ENCODE results near the gene MAGEA6. TPM values are rescaled to one million over a fixed set of nuclear protein-coding genes. Genes with fewer than 3 reads are reported as not detected.
"Not testable (repeated sequence)": the region's sequence is repeated elsewhere in the genome, so short reads cannot be mapped to it uniquely, and the experiment has no call there.

The MAGEA6 gene
- total RNA-seq (not detected in 2 replicates), polyA plus RNA-seq (0.45 TPM in 1 of 2 replicates, not detected in the other)

DNA sequence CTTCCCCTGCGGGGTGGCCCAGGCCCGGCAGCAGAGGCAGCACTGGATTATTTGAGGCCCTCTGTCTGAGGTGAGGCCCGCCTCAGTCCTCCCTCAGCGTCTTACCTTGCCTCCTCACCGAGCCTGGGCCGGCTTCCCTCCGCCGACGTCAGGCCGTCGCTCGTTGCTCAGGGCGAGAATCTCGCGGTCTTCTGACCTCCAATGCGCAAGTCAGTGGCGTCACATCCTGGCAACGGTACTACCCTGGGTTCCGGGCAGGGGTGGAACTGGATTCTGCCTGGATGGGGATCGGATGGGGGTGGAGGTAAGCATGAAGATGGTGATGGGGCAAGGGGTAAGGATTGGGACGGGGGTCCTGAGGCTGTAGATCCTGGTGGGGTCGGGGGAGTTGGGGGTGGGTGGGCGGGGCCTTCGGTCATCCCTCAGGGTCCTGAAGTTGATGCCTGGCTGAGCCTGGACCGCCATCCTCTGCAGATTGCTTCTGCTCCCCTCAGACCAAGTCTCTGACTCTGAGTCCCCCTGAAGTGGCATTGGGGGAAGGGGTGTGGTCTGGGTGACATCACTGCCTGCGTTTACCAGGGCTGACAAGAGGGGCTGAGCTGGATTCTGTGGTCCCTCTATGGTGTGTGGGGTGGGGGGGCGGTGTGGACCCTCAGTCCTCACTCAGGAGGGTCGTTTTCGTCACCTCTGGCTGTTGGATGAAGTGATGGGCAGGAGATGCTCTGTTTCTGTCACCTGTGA, at the start of gene MAGEA6:
MAGEA6 (minus strand) TSS at position 141 of the 741 bp plus-strand sequence. CDS start 2,039 bp downstream, outside the sequence.
- H3K9me3 ChIP-seq (ENCODE audit: low read depth); H3K36me3 ChIP-seq (replicated peaks; ENCODE audit: insufficient read depth, low read depth); H3K9me2 ChIP-seq (replicated peaks; ENCODE audit: insufficient read depth); H3K4me1 ChIP-seq (ENCODE audit: insufficient read depth); H3K79me2 ChIP-seq; H3K4me2 ChIP-seq; DNase-seq (ENCODE audit: low spot score); H2AFZ ChIP-seq; H3K27me3 ChIP-seq; H3K4me3 ChIP-seq; H4K20me1 ChIP-seq (ENCODE audit: insufficient read depth, poor library complexity, severe bottlenecking); H3K27ac ChIP-seq: not testable (repeated sequence)
- 94% methylated on average over 2 of the region's 29 CpGs for WGBS (ENCODE audit: low lambda C conversion rate, missing lambda C conversion rate)

- H3K4me3 ChIP-seq = no peak overlapping the region
- H3K27me3 ChIP-seq = no peaks in the 10 kb centered on the region
- TF ChIP-seq EZH2phosphoT487 (IDR thresholded peaks at IDR 0.05; ENCODE audit: low read depth, severe bottlenecking, unreplicated experiment) = no peak
- no peak for TF ChIP-seq EZH2 (IDR thresholded peaks at IDR 0.05; ENCODE audit: borderline replicate concordance)
- no peak for TF ChIP-seq CTCF (IDR thresholded peaks at IDR 0.05; ENCODE audit: poor library complexity)
- DNase-seq (ENCODE audit: low spot score) = no peak
- H3K27ac ChIP-seq = no peak overlapping the region
- H3K4me2 ChIP-seq = no peak overlapping the region
- H3K9me2 ChIP-seq (replicated peaks; ENCODE audit: insufficient read depth) = no peaks in the 10 kb centered on the region
- 62% methylated on average over 2 of the region's 2 CpGs for WGBS (ENCODE audit: low lambda C conversion rate, missing lambda C conversion rate)
- H3K79me2 ChIP-seq = no peaks in the 10 kb centered on the region
- H3K36me3 ChIP-seq (replicated peaks; ENCODE audit: insufficient read depth, low read depth) = no peaks in the 10 kb centered on the region
- no peak overlapping the region for H2AFZ ChIP-seq
- no peaks in the 10 kb centered on the region for H3K4me1 ChIP-seq (ENCODE audit: insufficient read depth)
- no peaks in the 10 kb centered on the region for H4K20me1 ChIP-seq (ENCODE audit: insufficient read depth, poor library complexity, severe bottlenecking)
- no peaks in the 10 kb centered on the region for H3K9me3 ChIP-seq (ENCODE audit: low read depth)
Measured at GRCh38 chrX:152819266-152819665, 49.8 kb upstream of the MAGEA6 start.

GRCh38 chrX:152818356-152818755, 48.9 kb upstream of the MAGEA6 start:
- Histone ChIP-seq H2AFZ (no peak overlapping the region), H3K27ac (no peak overlapping the region), H3K9me2 (replicated peaks; ENCODE audit: insufficient read depth) (no peaks in the 10 kb centered on the region), H4K20me1 (ENCODE audit: insufficient read depth, poor library complexity, severe bottlenecking) (no peaks in the 10 kb centered on the region), H3K4me3 (no peak overlapping the region), H3K9me3 (ENCODE audit: low read depth) (no peaks in the 10 kb centered on the region), H3K79me2 (no peaks in the 10 kb centered on the region), H3K4me2 (no peak overlapping the region), H3K36me3 (replicated peaks; ENCODE audit: insufficient read depth, low read depth) (no peaks in the 10 kb centered on the region), H3K27me3 (no peaks in the 10 kb centered on the region), H3K4me1 (ENCODE audit: insufficient read depth) (peaks cover 6% of the 10 kb centered on the region)
- WGBS (ENCODE audit: low lambda C conversion rate, missing lambda C conversion rate) = 73% methylated on average over 5 of the region's 5 CpGs
- no peak for TF ChIP-seq EZH2phosphoT487 (IDR thresholded peaks at IDR 0.05; ENCODE audit: low read depth, severe bottlenecking, unreplicated experiment)
- no peak for TF ChIP-seq CTCF (IDR thresholded peaks at IDR 0.05; ENCODE audit: poor library complexity)
- TF ChIP-seq EZH2 (IDR thresholded peaks at IDR 0.05; ENCODE audit: borderline replicate concordance) = no peak
- no peak for DNase-seq (ENCODE audit: low spot score)

DNA sequence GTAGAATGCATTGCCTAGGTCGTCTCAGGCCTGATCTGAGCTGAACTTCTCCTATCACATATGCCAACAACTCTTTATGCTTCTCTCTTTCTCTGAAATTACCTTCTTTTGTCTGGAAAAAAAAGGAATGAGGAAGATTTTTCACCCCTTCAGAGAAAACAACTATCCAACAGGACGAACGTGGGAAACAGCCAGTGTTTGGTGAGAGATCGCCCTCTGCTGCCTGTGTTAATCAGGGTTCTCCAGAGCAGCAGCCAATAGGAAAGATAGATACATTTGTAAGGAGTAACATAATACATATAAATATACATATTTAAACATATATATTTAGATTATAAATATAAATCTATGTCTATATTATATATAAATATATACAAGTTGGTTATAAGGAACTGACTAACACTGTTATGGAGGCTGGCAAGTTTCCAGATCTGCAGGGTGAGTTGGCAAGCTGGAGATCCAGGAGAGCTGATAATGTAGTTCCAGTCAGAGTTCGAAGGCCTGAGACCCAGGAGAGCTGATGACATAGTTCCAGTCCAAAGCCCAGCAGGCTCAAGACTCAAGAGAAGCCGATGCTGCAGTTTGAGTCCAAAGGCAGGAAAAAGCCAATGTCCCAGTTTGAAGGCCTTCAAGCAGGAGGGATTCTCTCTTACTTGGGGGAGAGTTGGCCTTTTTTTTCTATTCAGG, 47.7 kb upstream of the MAGEA6 start:
- H3K27ac ChIP-seq = no peak overlapping the region
- H3K79me2 ChIP-seq = no peaks in the 10 kb centered on the region
- H4K20me1 ChIP-seq (ENCODE audit: insufficient read depth, poor library complexity, severe bottlenecking) = no peaks in the 10 kb centered on the region
- 40% methylated on average over 6 of the region's 6 CpGs for WGBS (ENCODE audit: low lambda C conversion rate, missing lambda C conversion rate)
- peak; percentile 46 for DNase-seq (ENCODE audit: low spot score)
- TF ChIP-seq CTCF (IDR thresholded peaks at IDR 0.05; ENCODE audit: poor library complexity) (peak; percentile 63), EZH2 (IDR thresholded peaks at IDR 0.05; ENCODE audit: borderline replicate concordance) (no peak)
- peaks cover 6% of the 10 kb centered on the region for H3K4me1 ChIP-seq (ENCODE audit: insufficient read depth)
- no peaks in the 10 kb centered on the region for H3K9me2 ChIP-seq (replicated peaks; ENCODE audit: insufficient read depth)
- no peak overlapping the region for H3K4me2 ChIP-seq
- H3K4me3 ChIP-seq = no peak overlapping the region
- H3K9me3 ChIP-seq (ENCODE audit: low read depth) = no peaks in the 10 kb centered on the region
- no peak overlapping the region for H2AFZ ChIP-seq
- H3K27me3 ChIP-seq = no peaks in the 10 kb centered on the region
- H3K36me3 ChIP-seq (replicated peaks; ENCODE audit: insufficient read depth, low read depth) = no peaks in the 10 kb centered on the region

Data from hepatocyte (in vitro differentiated cells).